GM12872 (cell line): ENCODE data around the gene DNAJB6.

Experiments used
- CTCF ChIP-seq: IDR thresholded peaks from 3 replicates; pipeline ENCODE4 v1.5.1; 2011; ENCODE audit warnings: low read depth, mild to moderate bottlenecking, low read length, moderate library complexity; ENCODE audit not compliant: insufficient read depth

Gene DNAJB6

GRCh38 chr7:157310676-157311185 lies 26.1 kb upstream of the DNAJB6 start:
- no peak for TF ChIP-seq CTCF

- TF ChIP-seq CTCF: no peak
Observed at GRCh38 chr7:157312941-157313340, 23.9 kb upstream of the DNAJB6 start.

GRCh38 chr7:157313645-157314044 lies 23.2 kb upstream of the DNAJB6 start:
- TF ChIP-seq CTCF: no peak

GRCh38 chr7:157318015-157318706 lies 18.6 kb upstream of the DNAJB6 start:
- TF ChIP-seq CTCF: no peak

- no peak for TF ChIP-seq CTCF
Observed at GRCh38 chr7:157320608-157320980, 16.2 kb upstream of the DNAJB6 start.

GRCh38 chr7:157323401-157323800 lies 13.4 kb upstream of the DNAJB6 start:
- no peak for TF ChIP-seq CTCF

- no peak for TF ChIP-seq CTCF
Observed at GRCh38 chr7:157329447-157329846, 7.4 kb upstream of the DNAJB6 start.
